Neuronal stem cell (in vitro differentiated cells): ENCODE measurements around the gene PNMA8A.

Experiments
- DNase-seq: peaks from one replicate; pipeline ENCODE4 v3.0.0-alpha.2; 2013; ENCODE audit warnings: low spot score
- H2AFZ ChIP-seq: one replicate; pipeline ENCODE4 v1.6.1; 2013; ENCODE audit warnings: mild to moderate bottlenecking, low read length, inconsistent platforms
- H2AK5ac ChIP-seq: 2 replicates; pipeline ENCODE4 v1.6.1; 2013; ENCODE audit warnings: low read depth, mild to moderate bottlenecking, inconsistent platforms, low read length, moderate library complexity, mixed read lengths
- H2BK120ac ChIP-seq: 2 replicates; pipeline ENCODE4 v1.6.1; 2013; ENCODE audit warnings: low read depth, mild to moderate bottlenecking, inconsistent platforms, low read length, moderate library complexity, mixed read lengths
- H2BK12ac ChIP-seq: one replicate; pipeline ENCODE4 v1.6.1; 2013; ENCODE audit warnings: low read length, inconsistent platforms
- H2BK15ac ChIP-seq: 2 replicates; pipeline ENCODE4 v1.6.1; 2013; ENCODE audit warnings: mild to moderate bottlenecking, low read length, inconsistent platforms, mixed read lengths
- H2BK5ac ChIP-seq: one replicate; pipeline ENCODE4 v1.6.1; 2013; ENCODE audit warnings: inconsistent platforms, mild to moderate bottlenecking, low read length, moderate library complexity
- H3K14ac ChIP-seq: one replicate; pipeline ENCODE4 v1.6.1; 2013; ENCODE audit warnings: low read length, inconsistent platforms
- H3K18ac ChIP-seq: 2 replicates; pipeline ENCODE4 v1.6.1; 2013; ENCODE audit warnings: low read length, inconsistent platforms
- H3K23ac ChIP-seq: 2 replicates; pipeline ENCODE4 v1.6.1; 2013; ENCODE audit warnings: low read depth, mild to moderate bottlenecking, mixed read lengths, low read length, inconsistent platforms; ENCODE audit not compliant: poor library complexity
- H3K27ac ChIP-seq: replicated peaks from 3 replicates; pipeline ENCODE4 v1.5.1; 2013; ENCODE audit warnings: low read length, inconsistent platforms
- H3K27me3 ChIP-seq, 3 experiments: 2 replicates each; pipeline ENCODE4 v1.6.1; 2013; ENCODE audit warnings: low read length in 3 of 3, mild to moderate bottlenecking in 2 of 3, inconsistent platforms in 1 of 3, low read depth in 1 of 3, mixed read lengths in 1 of 3, moderate library complexity in 1 of 3; ENCODE audit not compliant: control insufficient read depth in 3 of 3, insufficient read depth in 3 of 3
- H3K36me3 ChIP-seq, 2 donors: replicated peaks in 1 of 2; 2 replicates each; pipeline ENCODE4 v1.6.1; 2013; ENCODE audit warnings: low read length in 2 of 2; ENCODE audit not compliant: control insufficient read depth in 2 of 2, insufficient read depth in 2 of 2
- H3K4ac ChIP-seq: 2 replicates; pipeline ENCODE4 v1.6.1; 2013; ENCODE audit warnings: inconsistent platforms, mild to moderate bottlenecking, low read length, moderate library complexity
- H3K4me1 ChIP-seq, 2 donors: 1 replicate in 1 of 2; 2 replicates in 1 of 2; pipeline ENCODE4 v1.6.1; 2013; ENCODE audit warnings: low read length in 2 of 2, low read depth in 1 of 2; ENCODE audit not compliant: control insufficient read depth in 2 of 2, insufficient read depth in 1 of 2
- H3K4me2 ChIP-seq: one replicate; pipeline ENCODE4 v1.6.1; 2013; ENCODE audit warnings: mild to moderate bottlenecking, low read length, inconsistent platforms; ENCODE audit not compliant: insufficient read depth, poor library complexity, severe bottlenecking
- H3K4me3 ChIP-seq, 2 donors: 2 replicates each; pipeline ENCODE4 v1.5.1; 2013; ENCODE audit warnings: low read length in 2 of 2, mild to moderate bottlenecking in 2 of 2, inconsistent platforms in 1 of 2, moderate library complexity in 1 of 2
- H3K79me1 ChIP-seq: one replicate; pipeline ENCODE4 v1.6.1; 2013; ENCODE audit warnings: low read depth, mild to moderate bottlenecking, inconsistent platforms, low read length, moderate library complexity
- H3K9ac ChIP-seq: one replicate; pipeline ENCODE4 v1.6.1; 2013; ENCODE audit warnings: mild to moderate bottlenecking, low read depth, low read length, inconsistent platforms; ENCODE audit not compliant: poor library complexity
- H3K9me3 ChIP-seq, 2 donors: replicated peaks in 1 of 2; 2 replicates each; pipeline versions ENCODE3 to v1.6.1; 2013; ENCODE audit warnings: low read length in 2 of 2, mild to moderate bottlenecking in 2 of 2, inconsistent platforms in 1 of 2, low read depth in 1 of 2, mixed read lengths in 1 of 2, moderate library complexity in 1 of 2; ENCODE audit not compliant: control insufficient read depth in 2 of 2, insufficient read depth in 1 of 2
- H4K8ac ChIP-seq: one replicate; pipeline ENCODE4 v1.6.1; 2013; ENCODE audit warnings: low read depth, mild to moderate bottlenecking, inconsistent platforms, low read length, moderate library complexity
- H4K91ac ChIP-seq: one replicate; pipeline ENCODE4 v1.6.1; 2013; ENCODE audit warnings: low read length, low read depth, mild to moderate bottlenecking, inconsistent platforms; ENCODE audit not compliant: poor library complexity
- WGBS, 2 donors: extraction: QIAGEN DNeasy Blood & Tissue Kit; methylation state at CpG; one replicate each; pipeline ENCODE4 v1.1.7; 2013; ENCODE audit warnings: missing lambda C conversion rate in 2 of 2, mixed read lengths in 1 of 2; ENCODE audit not compliant: insufficient read length in 2 of 2, insufficient replicate concordance in 1 of 2; ENCODE audit errors: extremely low coverage in 2 of 2; 5-methylcytosine and 5-hydroxymethylcytosine counted together

Gene PNMA8A

GRCh38 chr19:46466536-46467196 lies 4.7 kb downstream of the PNMA8A start:
- H2AK5ac ChIP-seq, result no peak overlapping the region
- no peak overlapping the region for H2BK5ac ChIP-seq
- no peak overlapping the region for H2BK120ac ChIP-seq
- peaks cover 12% of the 10 kb centered on the region for H3K79me1 ChIP-seq
- no peak overlapping the region for H3K14ac ChIP-seq
- no peak overlapping the region for H2BK12ac ChIP-seq
- H2AFZ ChIP-seq, result no peak overlapping the region
- no peak overlapping the region for H4K8ac ChIP-seq
- H2BK15ac ChIP-seq, result no peak overlapping the region
- no peak overlapping the region for H3K4ac ChIP-seq
- no peak overlapping the region for H3K9ac ChIP-seq
- H3K36me3 ChIP-seq, result peaks cover 29 to 52% of the 10 kb centered on the region in 2 donors
- H3K23ac ChIP-seq, result no peak overlapping the region
- no peak overlapping the region for H3K4me2 ChIP-seq
- H3K27ac ChIP-seq, result no peak overlapping the region
- no CpG with 5 or more reads among the region's 15 CpGs for WGBS, 2 donors
- peaks cover 5 to 6% of the 10 kb centered on the region in 2 donors for H3K4me1 ChIP-seq
- no peak for DNase-seq
- peaks cover 0 to 6% of the 10 kb centered on the region in 2 donors for H3K9me3 ChIP-seq
- no peak overlapping the region for H3K4me3 ChIP-seq
- no peak overlapping the region for H4K91ac ChIP-seq
- H3K27me3 ChIP-seq, result no peaks in the 10 kb centered on the region
- no peak overlapping the region for H3K18ac ChIP-seq

GRCh38 chr19:46463516-46463915 lies 7.8 kb downstream of the PNMA8A start:
- no peak overlapping the region for H4K91ac ChIP-seq
- no peak overlapping the region for H3K4ac ChIP-seq
- no peak overlapping the region for H4K8ac ChIP-seq
- WGBS, 2 donors, result no CpG with 5 or more reads among the region's 7 CpGs
- no peak overlapping the region for H2BK120ac ChIP-seq
- no peak overlapping the region for H3K4me3 ChIP-seq
- H3K23ac ChIP-seq, result no peak overlapping the region
- no peak overlapping the region for H2BK15ac ChIP-seq
- H3K9ac ChIP-seq, result no peak overlapping the region
- H2AFZ ChIP-seq, result no peak overlapping the region
- no peak overlapping the region for H3K27ac ChIP-seq
- no peaks in the 10 kb centered on the region for H3K4me1 ChIP-seq
- DNase-seq, result no peak
- no peaks in the 10 kb centered on the region for H3K9me3 ChIP-seq
- no peak overlapping the region for H3K14ac ChIP-seq
- H2AK5ac ChIP-seq, result no peak overlapping the region
- H3K36me3 ChIP-seq, result peaks cover 18 to 36% of the 10 kb centered on the region in 2 donors
- no peak overlapping the region for H2BK5ac ChIP-seq
- H2BK12ac ChIP-seq, result no peak overlapping the region
- no peaks in the 10 kb centered on the region for H3K27me3 ChIP-seq
- H3K18ac ChIP-seq, result no peak overlapping the region
- peaks cover 2% of the 10 kb centered on the region for H3K79me1 ChIP-seq
- H3K4me2 ChIP-seq, result no peak overlapping the region

GRCh38 chr19:46461537-46461936 lies 9.8 kb downstream of the PNMA8A start:
- H3K27me3 ChIP-seq, result no peaks in the 10 kb centered on the region
- H3K23ac ChIP-seq, result no peak overlapping the region
- H2BK5ac ChIP-seq, result no peak overlapping the region
- no peak overlapping the region for H4K91ac ChIP-seq
- H3K18ac ChIP-seq, result no peak overlapping the region
- no peak overlapping the region for H3K14ac ChIP-seq
- H3K79me1 ChIP-seq, result peaks cover 2% of the 10 kb centered on the region
- no peak overlapping the region for H2BK12ac ChIP-seq
- H2AK5ac ChIP-seq, result no peak overlapping the region
- no peak overlapping the region for H2AFZ ChIP-seq
- no peak overlapping the region for H3K27ac ChIP-seq
- H4K8ac ChIP-seq, result no peak overlapping the region
- no peaks in the 10 kb centered on the region for H3K9me3 ChIP-seq
- H3K4me2 ChIP-seq, result no peak overlapping the region
- H3K4ac ChIP-seq, result no peak overlapping the region
- peaks cover 9 to 16% of the 10 kb centered on the region in 2 donors for H3K36me3 ChIP-seq
- H3K4me3 ChIP-seq, result no peak overlapping the region
- H3K9ac ChIP-seq, result no peak overlapping the region
- H2BK120ac ChIP-seq, result no peak overlapping the region
- no peaks in the 10 kb centered on the region for H3K4me1 ChIP-seq
- DNase-seq, result no peak
- no peak overlapping the region for H2BK15ac ChIP-seq
- no CpG with 5 or more reads among the region's 2 CpGs for WGBS, 2 donors

DNA sequence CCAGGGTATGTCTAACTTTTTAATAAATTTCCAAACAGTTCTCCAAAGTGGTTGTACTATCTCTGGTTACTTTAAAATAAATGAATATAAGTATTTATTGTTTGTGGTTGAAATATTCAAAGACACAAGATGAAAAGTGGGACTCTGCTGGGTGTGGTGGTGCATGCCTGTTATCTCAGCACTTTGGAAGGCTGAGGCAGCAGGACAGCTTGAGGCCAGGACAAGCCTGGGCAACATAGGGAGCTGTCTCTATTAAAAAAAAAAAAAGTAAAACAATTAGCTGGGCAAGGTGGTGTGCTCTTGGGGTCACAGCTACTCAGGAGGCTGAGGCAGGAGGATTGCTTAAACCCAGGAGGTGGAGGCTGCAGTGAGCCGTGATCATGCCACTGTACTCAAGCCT lies 10.4 kb downstream of the PNMA8A start:
- no peak for DNase-seq
- Histone ChIP-seq H2BK15ac (no peak overlapping the region), H3K18ac (no peak overlapping the region), H3K79me1 (peaks cover 2% of the 10 kb centered on the region), H3K9ac (no peak overlapping the region), H2BK5ac (no peak overlapping the region), H4K8ac (no peak overlapping the region), H3K4me3 (no peak overlapping the region), H3K27me3 (no peaks in the 10 kb centered on the region), H3K36me3 (peaks cover 9 to 11% of the 10 kb centered on the region in 2 donors), H3K14ac (no peak overlapping the region), H3K4me1 (no peaks in the 10 kb centered on the region), H2AK5ac (no peak overlapping the region), H3K23ac (no peak overlapping the region), H2AFZ (no peak overlapping the region), H3K9me3 (no peaks in the 10 kb centered on the region), H3K27ac (no peak overlapping the region), H2BK12ac (no peak overlapping the region), H4K91ac (no peak overlapping the region), H3K4me2 (no peak overlapping the region), H2BK120ac (no peak overlapping the region), H3K4ac (no peak overlapping the region)
- no CpG with 5 or more reads among the region's 1 CpG for WGBS, 2 donors
